Measurements from ENCODE around the gene NDEL1. TPM values are rescaled to one million over a fixed set of nuclear protein-coding genes. Genes with fewer than 3 reads are reported as not detected.

The NDEL1 gene
- total and polyA plus RNA-seq, 4 donors = 15.3 to 52.3 (median 35.4) TPM

GRCh38 chr17:8420041-8420934 is 15.4 kb upstream of the NDEL1 start:
- H3K27me3 ChIP-seq (ENCODE audit: control insufficient read depth in 4 of 4, insufficient read depth in 4 of 4, low read length in 3 of 4) = no peaks in the 10 kb centered on the region
- H3K27ac ChIP-seq (ENCODE audit: low read depth in 1 of 2, low read length in 2 of 2) = peak overlapping the region; percentile 70 to 88
- no peak overlapping the region for H3K4me3 ChIP-seq (ENCODE audit: low read depth in 1 of 3, low read length in 3 of 3)
- no peaks in the 10 kb centered on the region for H3K9me3 ChIP-seq (ENCODE audit: control insufficient read depth in 4 of 4, low read length in 3 of 4)
- TF ChIP-seq NR2F2 (IDR thresholded peaks at IDR 0.05) (peak; percentile 100), HNF4A (conservative IDR thresholded peaks at IDR 0.05) (peak; percentile 99), RAD21 (IDR thresholded peaks at IDR 0.05) (peak; percentile 62 to 63), FOXA2 (IDR thresholded peaks at IDR 0.05) (peak; percentile 96), TAF1 (conservative IDR thresholded peaks at IDR 0.05) (no peak), ATF3 (IDR thresholded peaks at IDR 0.05) (peak; percentile 96), GABPA (IDR thresholded peaks at IDR 0.05 in 1 of 2, conservative IDR thresholded peaks at IDR 0.05 in 1 of 2) (peak in 1 of 2 donors; percentile 69), CTCF (IDR thresholded peaks at IDR 0.05; ENCODE audit: low read depth, low read length, missing input control) (no peak), ZBTB33 (IDR thresholded peaks at IDR 0.05) (peak; percentile 94), HNF4G (IDR thresholded peaks at IDR 0.05) (peak; percentile 98), MAX (IDR thresholded peaks at IDR 0.05) (peak; percentile 97), FOXA1 (IDR thresholded peaks at IDR 0.05) (peak; percentile 96), EGR1 (IDR thresholded peaks at IDR 0.05; ENCODE audit: low read depth in 2 of 2) (peak in 1 of 2 donors; percentile 87), REST (IDR thresholded peaks at IDR 0.05) (peak; percentile 83), JUND (IDR thresholded peaks at IDR 0.05) (peak; percentile 95 to 98), YY1 (IDR thresholded peaks at IDR 0.05) (peak; percentile 88), RXRA (IDR thresholded peaks at IDR 0.05) (peak; percentile 99), SP1 (IDR thresholded peaks at IDR 0.05) (peak; percentile 93)
- 6% methylated on average over 5 of the region's 5 CpGs for WGBS
- DNase-seq (ENCODE audit: low spot score) = peak; percentile 82
- peaks cover 5 to 45% (median 39%) of the 10 kb centered on the region in 4 donors for H3K4me1 ChIP-seq (ENCODE audit: control insufficient read depth in 4 of 4, insufficient read depth in 4 of 4, low read length in 3 of 4)
- no peaks in the 10 kb centered on the region for H3K36me3 ChIP-seq (ENCODE audit: control insufficient read depth in 4 of 4, insufficient read depth in 3 of 4, low read depth in 1 of 4, low read length in 3 of 4)
- H3K9ac ChIP-seq (ENCODE audit: low read depth in 1 of 2, low read length in 2 of 2) = peak overlapping the region in 1 of 2 donors; percentile 65
